SK-N-SH treated with all-trans-retinoic acid at 6 μM for 48 hours (cell line): ENCODE data around the gene MZB1.

ENCODE experiments used
- ATAC-seq: fragments of 200-7000 bp; cut with Tn5 transposase; 3 replicates; pipeline ENCODE4 v1.9.1; 2020; ENCODE audit warnings: mild to moderate bottlenecking, moderate library complexity
- ARNTL ChIP-seq: fragments of 450-650 bp; formaldehyde crosslinking; IDR thresholded peaks from 2 replicates; pipeline ENCODE4 v1.5.0; 2020; ENCODE audit warnings: low read depth, mild to moderate bottlenecking, moderate library complexity, borderline replicate concordance
- BACH2 ChIP-seq: fragments of 250-450 bp; sonication (Bioruptor Pico); IDR thresholded peaks from 2 replicates; pipeline ENCODE4 v1.9.0; 2021; ENCODE audit warnings: mild to moderate bottlenecking, borderline replicate concordance
- CSDC2 ChIP-seq: fragments of 250-450 bp; sonication (Bioruptor Pico); IDR thresholded peaks from 2 replicates; pipeline ENCODE4 v1.5.0; 2020; ENCODE audit warnings: mild to moderate bottlenecking, moderate library complexity
- ESRRG ChIP-seq: fragments of 250-450 bp; sonication (Bioruptor Pico); IDR thresholded peaks from 2 replicates; pipeline ENCODE4 v1.6.1; 2021; ENCODE audit warnings: mild to moderate bottlenecking
- GLIS3 ChIP-seq: fragments of 250-450 bp; sonication (Bioruptor Pico); IDR thresholded peaks from 2 replicates; pipeline ENCODE4 v1.5.0; 2020; ENCODE audit warnings: mild to moderate bottlenecking, moderate library complexity
- ISL1 ChIP-seq: fragments of 250-450 bp; sonication (Bioruptor Pico); IDR thresholded peaks from 2 replicates; pipeline ENCODE4 v2.1.2; 2022; ENCODE audit warnings: mild to moderate bottlenecking, moderate library complexity
- OSR1 ChIP-seq: fragments of 250-450 bp; sonication (Bioruptor Pico); IDR thresholded peaks from 2 replicates; pipeline ENCODE4 v1.8.0; 2022; ENCODE audit warnings: moderate library complexity, mild to moderate bottlenecking, inconsistent platforms
- PATZ1 ChIP-seq: fragments of 250-450 bp; sonication (Bioruptor Pico); IDR thresholded peaks from 2 replicates; pipeline ENCODE4 v1.8.0; 2020; ENCODE audit warnings: mild to moderate bottlenecking, moderate library complexity, borderline replicate concordance
- PPARA ChIP-seq: fragments of 250-450 bp; sonication (Bioruptor Pico); IDR thresholded peaks from 2 replicates; pipeline ENCODE4 v1.5.0; 2020; ENCODE audit warnings: mild to moderate bottlenecking, borderline replicate concordance
- RARB ChIP-seq: fragments of 250-450 bp; sonication (Bioruptor Pico); IDR thresholded peaks from 2 replicates; pipeline ENCODE4 v1.8.0; 2021; ENCODE audit warnings: mild to moderate bottlenecking, moderate library complexity
- SNAI2 ChIP-seq: fragments of 250-450 bp; sonication (Bioruptor Pico); IDR thresholded peaks from 2 replicates; pipeline ENCODE4 v1.5.0; 2020; ENCODE audit warnings: mild to moderate bottlenecking, moderate library complexity
- TCF4 ChIP-seq: fragments of 250-450 bp; sonication (Bioruptor Pico); IDR thresholded peaks from 2 replicates; pipeline ENCODE4 v1.8.0; 2021; ENCODE audit warnings: mild to moderate bottlenecking, moderate library complexity, borderline replicate concordance
- TOX ChIP-seq: fragments of 250-450 bp; sonication (Bioruptor Pico); IDR thresholded peaks from 2 replicates; pipeline ENCODE4 v1.8.0; 2021; ENCODE audit warnings: mild to moderate bottlenecking, moderate library complexity, borderline replicate concordance
- ZC3H10 ChIP-seq: fragments of 250-450 bp; sonication (Bioruptor Pico); IDR thresholded peaks from 2 replicates; pipeline ENCODE4 v1.5.1; 2021; ENCODE audit warnings: mild to moderate bottlenecking, moderate library complexity
- ZFP3 ChIP-seq: fragments of 250-450 bp; sonication (Bioruptor Pico); IDR thresholded peaks from 2 replicates; pipeline ENCODE4 v1.5.0; 2020; ENCODE audit warnings: mild to moderate bottlenecking, moderate library complexity
- ZFP30 ChIP-seq: fragments of 450-650 bp; formaldehyde crosslinking; IDR thresholded peaks from 2 replicates; pipeline ENCODE4 v1.5.0; 2022; ENCODE audit warnings: mild to moderate bottlenecking, moderate library complexity
- ZNF565 ChIP-seq: fragments of 450-650 bp; formaldehyde crosslinking; conservative IDR thresholded peaks from 2 replicates; pipeline ENCODE4 v1.5.0; 2020; ENCODE audit warnings: low read depth, mild to moderate bottlenecking, moderate library complexity
- ZNF70 ChIP-seq: fragments of 450-650 bp; formaldehyde crosslinking; IDR thresholded peaks from 2 replicates; pipeline ENCODE4 v1.5.0; 2020; ENCODE audit warnings: mild to moderate bottlenecking, moderate library complexity
- ZNF8 ChIP-seq: fragments of 450-650 bp; formaldehyde crosslinking; IDR thresholded peaks from 2 replicates; pipeline ENCODE4 v1.5.0; 2020; ENCODE audit warnings: mild to moderate bottlenecking, moderate library complexity
- TF ChIP-seq, protein P1 (sequence below): fragments of 250-450 bp; sonication (Bioruptor Pico); IDR thresholded peaks from 2 replicates; pipeline ENCODE4 v1.5.1; 2021; ENCODE audit warnings: mild to moderate bottlenecking, moderate library complexity
- TF ChIP-seq, protein P2 (sequence below): fragments of 250-450 bp; sonication (Bioruptor Pico); IDR thresholded peaks from 2 replicates; pipeline ENCODE4 v1.5.0; 2020; ENCODE audit warnings: mild to moderate bottlenecking, moderate library complexity
- TF ChIP-seq, protein P3 (sequence below): fragments of 250-450 bp; sonication (Bioruptor Pico); IDR thresholded peaks from 2 replicates; pipeline ENCODE4 v1.5.1; 2020; ENCODE audit warnings: low read depth, mild to moderate bottlenecking, moderate library complexity

MZB1 gene

DNA sequence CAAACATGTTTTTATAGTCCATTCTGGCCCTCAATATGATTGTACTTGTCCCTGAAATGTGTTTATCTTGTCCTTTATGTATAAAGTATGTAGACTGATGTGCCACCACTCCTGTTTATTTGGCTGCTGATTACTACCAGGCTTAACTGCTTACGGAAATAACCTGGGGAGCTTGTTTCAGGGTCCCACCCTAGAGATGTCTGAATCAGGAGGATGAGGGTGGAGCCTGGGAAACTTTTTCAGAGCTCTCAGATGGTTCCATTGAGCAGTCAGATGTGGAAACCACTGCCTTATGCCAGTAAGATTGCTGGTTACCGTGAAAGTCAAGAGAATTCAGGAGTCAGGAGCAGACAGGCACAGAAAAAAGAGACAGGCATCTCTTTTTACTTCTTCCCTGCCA lies 25.8 kb downstream of the MZB1 start:
- TF ChIP-seq, protein P1, sequence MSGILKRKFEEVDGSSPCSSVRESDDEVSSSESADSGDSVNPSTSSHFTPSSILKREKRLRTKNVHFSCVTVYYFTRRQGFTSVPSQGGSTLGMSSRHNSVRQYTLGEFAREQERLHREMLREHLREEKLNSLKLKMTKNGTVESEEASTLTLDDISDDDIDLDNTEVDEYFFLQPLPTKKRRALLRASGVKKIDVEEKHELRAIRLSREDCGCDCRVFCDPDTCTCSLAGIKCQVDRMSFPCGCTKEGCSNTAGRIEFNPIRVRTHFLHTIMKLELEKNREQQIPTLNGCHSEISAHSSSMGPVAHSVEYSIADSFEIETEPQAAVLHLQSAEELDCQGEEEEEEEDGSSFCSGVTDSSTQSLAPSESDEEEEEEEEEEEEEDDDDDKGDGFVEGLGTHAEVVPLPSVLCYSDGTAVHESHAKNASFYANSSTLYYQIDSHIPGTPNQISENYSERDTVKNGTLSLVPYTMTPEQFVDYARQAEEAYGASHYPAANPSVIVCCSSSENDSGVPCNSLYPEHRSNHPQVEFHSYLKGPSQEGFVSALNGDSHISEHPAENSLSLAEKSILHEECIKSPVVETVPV (CRISPR knock-in tag) = no peak
- TF ChIP-seq OSR1 (CRISPR knock-in tag) (no peak), BACH2 (CRISPR knock-in tag) (no peak), ARNTL (no peak), ZNF8 (no peak), ZNF565 (CRISPR knock-in tag) (no peak)
- TF ChIP-seq, all 23 proteins: peak for 0
- no peak for ATAC-seq

DNA sequence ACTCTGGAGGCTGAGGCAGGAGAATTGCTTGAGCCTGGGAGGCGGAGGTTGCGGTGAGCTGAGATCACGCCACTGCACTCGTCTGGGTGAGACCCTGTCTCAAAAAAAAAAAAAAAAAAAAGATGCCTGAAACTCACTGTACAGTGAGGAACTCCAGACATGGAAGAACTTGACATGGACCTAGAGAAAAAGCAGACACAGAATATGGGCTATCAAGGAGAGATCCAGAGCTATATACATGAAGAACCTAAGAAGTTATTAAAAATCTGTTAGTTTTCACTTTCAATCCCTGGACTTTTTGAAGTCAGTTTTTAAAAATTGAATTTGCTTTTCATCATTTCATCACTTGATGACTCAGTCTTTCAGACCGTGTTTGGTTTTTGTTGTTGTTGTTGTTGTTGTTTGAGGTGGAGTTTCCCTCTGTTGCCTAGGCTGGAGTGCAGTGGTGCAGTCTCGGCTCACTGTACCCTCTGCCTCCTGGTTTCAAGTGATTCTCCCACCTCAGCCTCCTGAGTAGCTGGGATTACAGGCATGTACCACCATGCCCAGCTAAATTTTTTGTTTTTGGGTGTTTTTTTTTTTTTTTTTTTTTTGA lies 27.8 kb downstream of the MZB1 start:
- ATAC-seq = 0 out of 3 replicates have a peak, but pooled peaks have one; percentile 26
- no peak for TF ChIP-seq ZC3H10 (CRISPR knock-in tag)
- no peak for TF ChIP-seq TOX (CRISPR knock-in tag)
- no peak for TF ChIP-seq ZFP30 (CRISPR knock-in tag)
- TF ChIP-seq, protein P1 (CRISPR knock-in tag) = no peak
- TF ChIP-seq, protein P2, sequence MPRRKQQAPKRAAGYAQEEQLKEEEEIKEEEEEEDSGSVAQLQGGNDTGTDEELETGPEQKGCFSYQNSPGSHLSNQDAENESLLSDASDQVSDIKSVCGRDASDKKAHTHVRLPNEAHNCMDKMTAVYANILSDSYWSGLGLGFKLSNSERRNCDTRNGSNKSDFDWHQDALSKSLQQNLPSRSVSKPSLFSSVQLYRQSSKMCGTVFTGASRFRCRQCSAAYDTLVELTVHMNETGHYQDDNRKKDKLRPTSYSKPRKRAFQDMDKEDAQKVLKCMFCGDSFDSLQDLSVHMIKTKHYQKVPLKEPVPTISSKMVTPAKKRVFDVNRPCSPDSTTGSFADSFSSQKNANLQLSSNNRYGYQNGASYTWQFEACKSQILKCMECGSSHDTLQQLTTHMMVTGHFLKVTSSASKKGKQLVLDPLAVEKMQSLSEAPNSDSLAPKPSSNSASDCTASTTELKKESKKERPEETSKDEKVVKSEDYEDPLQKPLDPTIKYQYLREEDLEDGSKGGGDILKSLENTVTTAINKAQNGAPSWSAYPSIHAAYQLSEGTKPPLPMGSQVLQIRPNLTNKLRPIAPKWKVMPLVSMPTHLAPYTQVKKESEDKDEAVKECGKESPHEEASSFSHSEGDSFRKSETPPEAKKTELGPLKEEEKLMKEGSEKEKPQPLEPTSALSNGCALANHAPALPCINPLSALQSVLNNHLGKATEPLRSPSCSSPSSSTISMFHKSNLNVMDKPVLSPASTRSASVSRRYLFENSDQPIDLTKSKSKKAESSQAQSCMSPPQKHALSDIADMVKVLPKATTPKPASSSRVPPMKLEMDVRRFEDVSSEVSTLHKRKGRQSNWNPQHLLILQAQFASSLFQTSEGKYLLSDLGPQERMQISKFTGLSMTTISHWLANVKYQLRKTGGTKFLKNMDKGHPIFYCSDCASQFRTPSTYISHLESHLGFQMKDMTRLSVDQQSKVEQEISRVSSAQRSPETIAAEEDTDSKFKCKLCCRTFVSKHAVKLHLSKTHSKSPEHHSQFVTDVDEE (CRISPR knock-in tag) = no peak
- TF ChIP-seq ZNF8 = no peak
- TF ChIP-seq RARB (CRISPR knock-in tag) = no peak
- no peak for TF ChIP-seq OSR1 (CRISPR knock-in tag)
- TF ChIP-seq, protein P3, sequence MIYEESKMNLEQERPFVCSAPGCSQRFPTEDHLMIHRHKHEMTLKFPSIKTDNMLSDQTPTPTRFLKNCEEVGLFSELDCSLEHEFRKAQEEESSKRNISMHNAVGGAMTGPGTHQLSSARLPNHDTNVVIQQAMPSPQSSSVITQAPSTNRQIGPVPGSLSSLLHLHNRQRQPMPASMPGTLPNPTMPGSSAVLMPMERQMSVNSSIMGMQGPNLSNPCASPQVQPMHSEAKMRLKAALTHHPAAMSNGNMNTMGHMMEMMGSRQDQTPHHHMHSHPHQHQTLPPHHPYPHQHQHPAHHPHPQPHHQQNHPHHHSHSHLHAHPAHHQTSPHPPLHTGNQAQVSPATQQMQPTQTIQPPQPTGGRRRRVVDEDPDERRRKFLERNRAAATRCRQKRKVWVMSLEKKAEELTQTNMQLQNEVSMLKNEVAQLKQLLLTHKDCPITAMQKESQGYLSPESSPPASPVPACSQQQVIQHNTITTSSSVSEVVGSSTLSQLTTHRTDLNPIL (CRISPR knock-in tag) = no peak
- no peak for TF ChIP-seq ESRRG (CRISPR knock-in tag)
- TF ChIP-seq ZNF565 (CRISPR knock-in tag) = no peak
- TF ChIP-seq GLIS3 (CRISPR knock-in tag) = no peak
- no peak for TF ChIP-seq SNAI2 (CRISPR knock-in tag)
- no peak for TF ChIP-seq PATZ1 (CRISPR knock-in tag)
- no peak for TF ChIP-seq PPARA (CRISPR knock-in tag)
- TF ChIP-seq ZNF70 (CRISPR knock-in tag) = no peak
- no peak for TF ChIP-seq ZFP3 (CRISPR knock-in tag)
- no peak for TF ChIP-seq TCF4

DNA sequence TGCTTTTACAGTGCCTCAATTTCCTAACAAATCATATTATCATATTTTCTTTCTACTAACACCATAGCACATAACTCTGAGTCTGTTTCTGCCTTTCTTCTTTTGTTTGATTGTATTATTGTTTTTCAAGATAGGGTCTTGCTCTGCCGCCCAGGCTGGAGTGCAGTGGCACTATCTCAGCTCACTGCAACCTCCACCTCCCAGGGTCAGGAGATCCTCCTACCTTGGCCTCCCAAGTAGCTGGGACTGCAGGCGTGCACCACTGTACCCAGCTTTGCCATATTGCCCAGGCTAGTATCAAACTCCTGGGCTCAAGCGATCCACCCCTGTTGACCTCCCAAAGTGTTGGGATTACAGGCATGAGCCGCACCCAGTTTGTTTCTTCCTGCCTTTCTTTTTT lies 29.3 kb downstream of the MZB1 start:
- ATAC-seq = no peak
- TF ChIP-seq, protein P2 (CRISPR knock-in tag) = no peak
- no peak for TF ChIP-seq ARNTL
- TF ChIP-seq ISL1 = no peak
- no peak for TF ChIP-seq ZNF8
- no peak for TF ChIP-seq CSDC2 (CRISPR knock-in tag)
- TF ChIP-seq ZFP3 (CRISPR knock-in tag) = no peak
- no peak for TF ChIP-seq ZNF565 (CRISPR knock-in tag)
- TF ChIP-seq RARB (CRISPR knock-in tag) = no peak
- no peak for TF ChIP-seq TOX (CRISPR knock-in tag)
- TF ChIP-seq SNAI2 (CRISPR knock-in tag) = no peak
- no peak for TF ChIP-seq OSR1 (CRISPR knock-in tag)
- no peak for TF ChIP-seq PPARA (CRISPR knock-in tag)
- TF ChIP-seq ESRRG (CRISPR knock-in tag) = no peak
- no peak for TF ChIP-seq ZC3H10 (CRISPR knock-in tag)
- no peak for TF ChIP-seq ZFP30 (CRISPR knock-in tag)
- TF ChIP-seq PATZ1 (CRISPR knock-in tag) = no peak
- no peak for TF ChIP-seq TCF4
- no peak for TF ChIP-seq ZNF70 (CRISPR knock-in tag)
